ENCODE results near the gene ARHGEF16.

GRCh38 chr1:3429320-3429719 lies 25.1 kb upstream of the ARHGEF16 start:
- TF ChIP-seq POLR2AphosphoS5 (IDR thresholded peaks at IDR 0.05) (no peak), CTCF (IDR thresholded peaks at IDR 0.05 in 8 of 11, conservative IDR thresholded peaks at IDR 0.05 in 3 of 11) (no peak)

Measured in spleen (tissue), 7 donors.